Lower leg skin (tissue), 3 donors: ENCODE measurements around the gene ROBO1.

ENCODE experiments used
- CTCF ChIP-seq, 3 donors: fragments of 450-650 bp; IDR thresholded peaks; one replicate each; pipeline ENCODE4 v1.5.1; 2016; ENCODE audit warnings: antibody characterized with exemption in 3 of 3, mild to moderate bottlenecking in 3 of 3, moderate library complexity in 2 of 3
- POLR2A ChIP-seq, 2 donors: fragments of 450-650 bp; IDR thresholded peaks; one replicate each; pipeline ENCODE4 v1.6.1; 2016 to 2017; ENCODE audit warnings: antibody characterized with exemption in 2 of 2, mild to moderate bottlenecking in 1 of 2, moderate library complexity in 1 of 2

GRCh38 chr3:78761126-78761525 is 1006.7 kb downstream of the ROBO1 start:
- TF ChIP-seq CTCF (IDR thresholded peaks at IDR 0.05) (no peak), POLR2A (IDR thresholded peaks at IDR 0.05) (no peak)
